Natural killer cell (primary cell): ENCODE results near the gene RASSF7. TPM values are rescaled to one million over a fixed set of nuclear protein-coding genes. Genes with fewer than 3 reads are reported as not detected.
A peak's percentile ranks its signal among the peaks of the same experiment; 100 is the strongest.

Experiments
- ATAC-seq, 3 donors: fragments of 150-1000 bp in 2 of 3; fragments of 200-7000 bp in 1 of 3; cut with Tn5 transposase; 1 replicate in 1 of 3; 2 replicates in 2 of 3; pipeline ENCODE4 v1.10.0; 2021; ENCODE audit warnings: mild to moderate bottlenecking in 2 of 3, moderate library complexity in 2 of 3
- DNase-seq, 2 donors: peaks; one replicate each; pipeline versions ENCODE4 v3.0.0 to v3.0.0-alpha.2; 2013 to 2021; ENCODE audit warnings: mixed read lengths in 1 of 2
- H3K27ac ChIP-seq: one replicate; pipeline ENCODE4 v1.5.1; 2013; ENCODE audit warnings: mild to moderate bottlenecking, low read length
- H3K27me3 ChIP-seq: one replicate; pipeline ENCODE4 v1.6.1; 2013; ENCODE audit warnings: low read length; ENCODE audit not compliant: control insufficient read depth, insufficient read depth
- H3K36me3 ChIP-seq: one replicate; pipeline ENCODE4 v1.6.1; 2013; ENCODE audit warnings: low read length; ENCODE audit not compliant: control insufficient read depth, insufficient read depth
- H3K4me1 ChIP-seq: one replicate; pipeline ENCODE4 v1.6.1; 2013; ENCODE audit warnings: low read length; ENCODE audit not compliant: control insufficient read depth, insufficient read depth
- H3K4me3 ChIP-seq: one replicate; pipeline ENCODE4 v1.5.1; 2013; ENCODE audit warnings: low read length
- H3K9me3 ChIP-seq: one replicate; pipeline ENCODE4 v1.6.1; 2013; ENCODE audit warnings: low read length; ENCODE audit not compliant: control insufficient read depth, insufficient read depth
- H3K27ac Mint-ChIP-seq, 2 donors: one replicate each; pipeline ENCODE4 v1.8.0; 2022; ENCODE audit warnings: mild to moderate bottlenecking in 2 of 2, mixed read lengths in 2 of 2, moderate library complexity in 1 of 2
- H3K27me3 Mint-ChIP-seq, 2 donors: one replicate each; pipeline ENCODE4 v1.8.0; 2022; ENCODE audit warnings: low read depth in 2 of 2, mixed read lengths in 2 of 2
- H3K36me3 Mint-ChIP-seq: one replicate; pipeline ENCODE4 v1.8.0; 2022; ENCODE audit warnings: mixed read lengths
- H3K4me1 Mint-ChIP-seq, 2 donors: one replicate each; pipeline ENCODE4 v1.8.0; 2022; ENCODE audit warnings: mixed read lengths in 2 of 2
- H3K4me3 Mint-ChIP-seq: one replicate; pipeline ENCODE4 v1.8.0; 2022; ENCODE audit warnings: mild to moderate bottlenecking, moderate library complexity, mixed read lengths
- H3K9me3 Mint-ChIP-seq, 2 donors: one replicate each; pipeline ENCODE4 v1.8.0; 2022; ENCODE audit warnings: mixed read lengths in 2 of 2
- CTCF ChIP-seq: fragments of 200-600 bp; IDR thresholded peaks from one replicate; pipeline ENCODE4 v1.8.0; 2022; ENCODE audit warnings: antibody characterized with exemption
- WGBS: methylation state at CpG from one replicate; pipeline ENCODE4 v1.1.7; 2013; ENCODE audit warnings: missing lambda C conversion rate; ENCODE audit not compliant: insufficient coverage; 5-methylcytosine and 5-hydroxymethylcytosine counted together
- intact Hi-C: fragments of 100-400 bp; cut with micrococcal nuclease; formaldehyde crosslinking; loops from one replicate; pipeline ENCODE4 v1.14.2; 2022
- total RNA-seq, 4 donors: library from RNA; stranded (reverse); fragments of 120-200 nt in 1 of 4; gene quantifications; one replicate each; pipeline versions ENCODE4 v1.2.3 to v1.2.4, GENCODE V29; 2013 to 2022

RASSF7 gene
- total RNA-seq, 3 donors from 2014 or later (not counting 1 experiment from before 2014, with no cell fraction given) = 19.0 to 21.7 (median 20.0) TPM

- Mint-ChIP-seq H3K36me3 (no peaks in the 10 kb centered on the region), H3K27me3 (peaks cover 0 to 10% of the 10 kb centered on the region in 2 donors), H3K27ac (peak overlapping the region; percentile 52 to 63), H3K9me3 (no peaks in the 10 kb centered on the region), H3K4me3 (peak overlapping the region; percentile 79), H3K4me1 (peaks cover 51 to 60% of the 10 kb centered on the region in 2 donors)
- Histone ChIP-seq H3K4me3 (peak overlapping the region; percentile 69), H3K27me3 (peaks cover 3% of the 10 kb centered on the region), H3K9me3 (no peaks in the 10 kb centered on the region), H3K4me1 (peaks cover 55% of the 10 kb centered on the region), H3K27ac (no peak overlapping the region), H3K36me3 (peaks cover 6% of the 10 kb centered on the region)
- WGBS = 84% methylated on average over 6 of the region's 6 CpGs
- intact Hi-C loops = loop anchor here (5.0 kb wide), 1 partner anchor 40 kb away; the partner anchor contains the start of gene IRF7
- no peak for ATAC-seq
- no peak for TF ChIP-seq CTCF
- DNase-seq = no peak
These were observed 16.8 kb downstream of the RASSF7 start for GRCh38 chr11:577611-577894.

GRCh38 chr11:578276-579035 is 17.7 kb downstream of the RASSF7 start:
- 74% methylated on average over 21 of the region's 21 CpGs for WGBS

GRCh38 chr11:579830-580601 is 19.2 kb downstream of the RASSF7 start:
- H3K4me1 Mint-ChIP-seq = peaks cover 42 to 49% of the 10 kb centered on the region in 2 donors
- Histone ChIP-seq H3K36me3 (peaks cover 23% of the 10 kb centered on the region), H3K4me3 (no peak overlapping the region), H3K27ac (no peak overlapping the region), H3K9me3 (no peaks in the 10 kb centered on the region), H3K4me1 (peaks cover 52% of the 10 kb centered on the region), H3K27me3 (no peaks in the 10 kb centered on the region)
- H3K27me3 Mint-ChIP-seq = peaks cover 0 to 2% of the 10 kb centered on the region in 2 donors
- no peak for ATAC-seq
- WGBS = 91% methylated on average over 20 of the region's 20 CpGs
- H3K36me3 Mint-ChIP-seq = no peaks in the 10 kb centered on the region
- no peak for TF ChIP-seq CTCF
- H3K27ac Mint-ChIP-seq = no peak overlapping the region
- DNase-seq = no peak
- H3K4me3 Mint-ChIP-seq = peak overlapping the region; percentile 47
- no peaks in the 10 kb centered on the region for H3K9me3 Mint-ChIP-seq
- intact Hi-C loops = loop anchor here (5.0 kb wide), 1 partner anchor 37 kb away; the partner anchor contains the start of gene IRF7

More at GRCh38 chr11:578276-579035, 17.7 kb downstream of the RASSF7 start:
- H3K36me3 ChIP-seq = peaks cover 12% of the 10 kb centered on the region
- Mint-ChIP-seq H3K9me3 (no peaks in the 10 kb centered on the region), H3K27ac (no peak overlapping the region), H3K27me3 (peaks cover 0 to 10% of the 10 kb centered on the region in 2 donors), H3K4me1 (peaks cover 51 to 60% of the 10 kb centered on the region in 2 donors), H3K36me3 (no peaks in the 10 kb centered on the region), H3K4me3 (peak overlapping the region; percentile 70)
- intact Hi-C loops = loop anchor here (5.0 kb wide), 1 partner anchor 39 kb away; the partner anchor contains the start of gene IRF7
- no peak for ATAC-seq
- H3K4me3 ChIP-seq = no peak overlapping the region
- no peak overlapping the region for H3K27ac ChIP-seq
- H3K9me3 ChIP-seq = no peaks in the 10 kb centered on the region
- H3K27me3 ChIP-seq = peaks cover 3% of the 10 kb centered on the region
- peaks cover 55% of the 10 kb centered on the region for H3K4me1 ChIP-seq
- no peak for DNase-seq
- TF ChIP-seq CTCF = no peak
